ENCODE data around the gene SLC16A6. TPM values are rescaled to one million over a fixed set of nuclear protein-coding genes. Genes with fewer than 3 reads are reported as not detected.
"Not testable (repeated sequence)": the region's sequence is repeated elsewhere in the genome, so short reads cannot be mapped to it uniquely, and the experiment has no call there.

SLC16A6 gene
- total and polyA plus RNA-seq, 12 donors, result 0.47 to 83.0 (median 2.5) TPM

- no peak overlapping the region for H3K4me3 ChIP-seq
- TF ChIP-seq, protein P1, sequence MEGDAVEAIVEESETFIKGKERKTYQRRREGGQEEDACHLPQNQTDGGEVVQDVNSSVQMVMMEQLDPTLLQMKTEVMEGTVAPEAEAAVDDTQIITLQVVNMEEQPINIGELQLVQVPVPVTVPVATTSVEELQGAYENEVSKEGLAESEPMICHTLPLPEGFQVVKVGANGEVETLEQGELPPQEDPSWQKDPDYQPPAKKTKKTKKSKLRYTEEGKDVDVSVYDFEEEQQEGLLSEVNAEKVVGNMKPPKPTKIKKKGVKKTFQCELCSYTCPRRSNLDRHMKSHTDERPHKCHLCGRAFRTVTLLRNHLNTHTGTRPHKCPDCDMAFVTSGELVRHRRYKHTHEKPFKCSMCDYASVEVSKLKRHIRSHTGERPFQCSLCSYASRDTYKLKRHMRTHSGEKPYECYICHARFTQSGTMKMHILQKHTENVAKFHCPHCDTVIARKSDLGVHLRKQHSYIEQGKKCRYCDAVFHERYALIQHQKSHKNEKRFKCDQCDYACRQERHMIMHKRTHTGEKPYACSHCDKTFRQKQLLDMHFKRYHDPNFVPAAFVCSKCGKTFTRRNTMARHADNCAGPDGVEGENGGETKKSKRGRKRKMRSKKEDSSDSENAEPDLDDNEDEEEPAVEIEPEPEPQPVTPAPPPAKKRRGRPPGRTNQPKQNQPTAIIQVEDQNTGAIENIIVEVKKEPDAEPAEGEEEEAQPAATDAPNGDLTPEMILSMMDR (IDR thresholded peaks at IDR 0.05), result no peak
- TF ChIP-seq POLR2A (IDR thresholded peaks at IDR 0.05), result no peak
- WGBS, 4 donors, result 83 to 92% (median 91%) methylated on average over 4 of the region's 4 CpGs
- no peaks in the 10 kb centered on the region for H3K36me3 ChIP-seq (replicated peaks in 1 of 2)
- H3K9me3 ChIP-seq (replicated peaks in 1 of 3), result no peaks in the 10 kb centered on the region
- no peaks in the 10 kb centered on the region for H3K4me1 ChIP-seq (replicated peaks in 1 of 2)
- no peak for DNase-seq
- H3K27ac ChIP-seq, result no peak overlapping the region
- intact Hi-C loops (cut with DNase I), result no loop called here
- no peaks in the 10 kb centered on the region for H3K27me3 ChIP-seq
Measured at GRCh38 chr17:68221786-68222185, 69.1 kb downstream of the SLC16A6 start.

- H3K27ac ChIP-seq; DNase-seq; H3K4me3 ChIP-seq; H3K9me3 ChIP-seq (replicated peaks in 1 of 3); intact Hi-C loops (cut with DNase I); H3K27me3 ChIP-seq; H3K4me1 ChIP-seq (replicated peaks in 1 of 2); H3K36me3 ChIP-seq (replicated peaks in 1 of 2): not testable (repeated sequence)
- WGBS, 4 donors, result 93 to 99% (median 94%) methylated on average over 12 of the region's 12 CpGs
Measured at GRCh38 chr17:68220786-68221185, 70.1 kb downstream of the SLC16A6 start.

DNA sequence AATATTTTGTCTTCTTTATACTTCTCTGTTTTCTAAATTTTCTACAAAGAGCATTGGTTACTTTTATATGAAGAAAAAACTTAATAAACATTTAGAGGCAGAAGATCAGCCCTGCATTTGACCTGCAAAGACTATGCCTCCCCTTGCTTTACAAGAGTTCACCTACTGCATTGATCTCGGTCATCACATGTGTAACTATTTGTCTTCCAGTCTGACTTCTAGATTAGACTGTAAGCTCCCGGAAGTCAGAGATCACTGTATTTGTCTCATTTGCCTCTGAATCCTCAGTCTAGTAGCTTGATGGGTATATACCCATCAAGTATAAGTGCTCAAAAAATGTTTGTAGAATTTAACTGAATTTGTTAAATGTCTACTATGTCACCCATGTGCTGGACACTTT lies 70.7 kb downstream of the SLC16A6 start:
- WGBS, 4 donors, result 90 to 100% (median 97%) methylated on average over 2 of the region's 2 CpGs
- DNase-seq; H3K9me3 ChIP-seq (replicated peaks in 1 of 3); H3K27ac ChIP-seq; H3K4me3 ChIP-seq; H3K36me3 ChIP-seq (replicated peaks in 1 of 2); intact Hi-C loops (cut with DNase I); H3K27me3 ChIP-seq; H3K4me1 ChIP-seq (replicated peaks in 1 of 2): not testable (repeated sequence)

GRCh38 chr17:68219429-68219828 lies 71.5 kb downstream of the SLC16A6 start:
- H3K9me3 ChIP-seq (replicated peaks in 1 of 3); intact Hi-C loops (cut with DNase I); H3K27me3 ChIP-seq; H3K27ac ChIP-seq; DNase-seq; H3K36me3 ChIP-seq (replicated peaks in 1 of 2); H3K4me3 ChIP-seq; H3K4me1 ChIP-seq (replicated peaks in 1 of 2): not testable (repeated sequence)
- WGBS, 4 donors, result 96 to 98% (median 97%) methylated on average over 5 of the region's 5 CpGs

Other genes starting within 250 kb of the SLC16A6 start
- gene AMZ2, start 43.1 kb downstream of the SLC16A6 start, total RNA-seq, result 100 to 1,000 TPM in 1 of 9 donors, 10 to 100 TPM in 8; 55.5 to 113 (median 77.7) TPM
- gene AMZ2, start 43.1 kb downstream of the SLC16A6 start, polyA plus RNA-seq, result 100 to 1,000 TPM in 2 of 3 donors, 10 to 100 TPM in 1; 82.6 to 135 (median 135) TPM
- 10 to 100 TPM in 5 of 9 donors, 1 to 10 TPM in 4; 7.3 to 49.6 (median 16.0) TPM for gene ARSG, start 368 bp upstream of the SLC16A6 start, total RNA-seq
- gene ARSG, start 368 bp upstream of the SLC16A6 start, polyA plus RNA-seq, result 10 to 100 TPM in 1 of 3 donors, 1 to 10 TPM in 2; 2.1 to 22.9 (median 3.1) TPM
- 100 to 1,000 TPM in 1 of 9 donors, 10 to 100 TPM in 8; 26.4 to 148 (median 49.6) TPM for gene WIPI1, start 166.4 kb upstream of the SLC16A6 start, total RNA-seq
- 10 to 100 TPM; 19.3 to 38.2 (median 23.5) TPM for gene WIPI1, start 166.4 kb upstream of the SLC16A6 start, polyA plus RNA-seq
- 100 to 1,000 TPM; 138 to 585 (median 393) TPM for gene PRKAR1A, start 221.3 kb upstream of the SLC16A6 start, total RNA-seq
- 100 to 1,000 TPM in 1 of 3 donors, 10 to 100 TPM in 2; 56.3 to 428 (median 84.1) TPM for gene PRKAR1A, start 221.3 kb upstream of the SLC16A6 start, polyA plus RNA-seq

Data from adrenal gland (tissue), 12 donors.